Ovary (tissue), 3 donors: ENCODE measurements around the gene PSMD13.

ENCODE experiments used
- EP300 ChIP-seq: sonication (generic); formaldehyde crosslinking; IDR thresholded peaks from one replicate; pipeline ENCODE4 v1.6.1; 2017; ENCODE audit warnings: antibody characterized with exemption
- POLR2A ChIP-seq: fragments of 450-650 bp; IDR thresholded peaks from one replicate; pipeline ENCODE4 v1.6.1; 2017; ENCODE audit warnings: antibody characterized with exemption, mild to moderate bottlenecking, moderate library complexity
- TF ChIP-seq, protein P1 (sequence below), 3 donors: fragments of 450-650 bp in 2 of 3; fragments of 200-600 bp in 1 of 3; IDR thresholded peaks; one replicate each; pipeline versions ENCODE4 v1.5.1 to v1.8.0; 2016 to 2022; ENCODE audit warnings: antibody characterized with exemption in 3 of 3, mild to moderate bottlenecking in 1 of 3
- donor health status: DM: no; HTN: no; CAD: no.

DNA sequence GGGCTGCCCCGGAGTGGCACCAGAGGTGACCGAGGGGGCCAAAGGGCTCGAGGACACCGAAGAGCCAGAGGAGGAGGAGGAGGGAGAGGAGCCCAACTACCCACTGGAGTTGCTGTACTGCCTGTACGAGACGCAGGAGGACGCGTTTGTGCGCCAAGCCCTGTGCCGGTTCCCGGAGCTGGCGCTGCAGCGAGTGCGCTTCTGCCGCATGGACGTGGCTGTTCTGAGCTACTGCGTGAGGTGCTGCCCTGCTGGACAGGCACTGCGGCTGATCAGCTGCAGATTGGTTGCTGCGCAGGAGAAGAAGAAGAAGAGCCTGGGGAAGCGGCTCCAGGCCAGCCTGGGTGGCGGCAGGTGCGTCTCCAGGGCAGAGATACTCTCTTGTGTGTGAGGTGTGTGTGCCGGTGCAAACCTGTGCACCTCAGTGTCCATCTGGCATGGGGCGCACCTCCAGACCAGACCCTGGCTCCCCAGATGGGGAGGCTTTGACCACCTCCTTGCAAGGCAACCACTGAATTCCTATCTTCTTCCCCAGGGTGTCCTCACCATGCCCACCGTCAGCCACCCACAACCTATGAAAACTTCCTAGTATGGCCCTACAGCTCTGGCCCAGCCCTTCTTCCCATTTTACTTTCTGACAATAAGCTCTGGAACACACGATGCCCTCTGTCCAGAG is 44.8 kb downstream of the PSMD13 start:
- TF ChIP-seq, protein P1, sequence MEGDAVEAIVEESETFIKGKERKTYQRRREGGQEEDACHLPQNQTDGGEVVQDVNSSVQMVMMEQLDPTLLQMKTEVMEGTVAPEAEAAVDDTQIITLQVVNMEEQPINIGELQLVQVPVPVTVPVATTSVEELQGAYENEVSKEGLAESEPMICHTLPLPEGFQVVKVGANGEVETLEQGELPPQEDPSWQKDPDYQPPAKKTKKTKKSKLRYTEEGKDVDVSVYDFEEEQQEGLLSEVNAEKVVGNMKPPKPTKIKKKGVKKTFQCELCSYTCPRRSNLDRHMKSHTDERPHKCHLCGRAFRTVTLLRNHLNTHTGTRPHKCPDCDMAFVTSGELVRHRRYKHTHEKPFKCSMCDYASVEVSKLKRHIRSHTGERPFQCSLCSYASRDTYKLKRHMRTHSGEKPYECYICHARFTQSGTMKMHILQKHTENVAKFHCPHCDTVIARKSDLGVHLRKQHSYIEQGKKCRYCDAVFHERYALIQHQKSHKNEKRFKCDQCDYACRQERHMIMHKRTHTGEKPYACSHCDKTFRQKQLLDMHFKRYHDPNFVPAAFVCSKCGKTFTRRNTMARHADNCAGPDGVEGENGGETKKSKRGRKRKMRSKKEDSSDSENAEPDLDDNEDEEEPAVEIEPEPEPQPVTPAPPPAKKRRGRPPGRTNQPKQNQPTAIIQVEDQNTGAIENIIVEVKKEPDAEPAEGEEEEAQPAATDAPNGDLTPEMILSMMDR (IDR thresholded peaks at IDR 0.05) = no peak
- no peak for TF ChIP-seq EP300
- TF ChIP-seq POLR2A = no peak
